NCI-H2196 (cell line): ENCODE data around the gene TIMP3.

Experiments used
- DNase-seq: peaks from one replicate; lab custom pipeline; 2025; ENCODE audit not compliant: unreplicated experiment; lab: John Stamatoyannopoulos, UW

TIMP3 gene

DNA sequence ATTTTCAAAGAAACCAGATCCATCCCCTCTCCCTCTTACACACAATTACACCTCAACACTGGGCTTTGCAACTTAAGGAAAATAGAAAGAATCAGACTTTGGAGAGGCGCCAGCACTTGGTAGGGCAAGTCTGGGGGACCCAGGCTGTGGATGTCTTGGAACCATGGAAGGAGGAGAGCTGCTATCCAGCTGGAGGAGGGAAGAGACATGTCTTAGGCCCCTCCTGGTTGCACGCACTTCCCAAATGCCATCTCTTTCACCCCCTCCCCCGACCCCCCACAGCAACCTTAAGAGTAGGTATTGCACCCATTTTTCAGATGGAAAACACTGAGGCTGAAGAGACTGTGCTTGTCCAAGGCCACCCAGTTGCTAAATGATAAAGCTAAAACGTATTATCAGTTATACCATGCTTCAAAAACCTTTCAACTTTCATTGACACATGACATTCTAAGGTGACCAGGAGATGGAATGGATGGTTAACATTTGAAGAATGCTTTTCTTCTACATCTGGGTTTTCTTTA lies 3.9 kb downstream of the TIMP3 start:
- DNase-seq: no peak

DNA sequence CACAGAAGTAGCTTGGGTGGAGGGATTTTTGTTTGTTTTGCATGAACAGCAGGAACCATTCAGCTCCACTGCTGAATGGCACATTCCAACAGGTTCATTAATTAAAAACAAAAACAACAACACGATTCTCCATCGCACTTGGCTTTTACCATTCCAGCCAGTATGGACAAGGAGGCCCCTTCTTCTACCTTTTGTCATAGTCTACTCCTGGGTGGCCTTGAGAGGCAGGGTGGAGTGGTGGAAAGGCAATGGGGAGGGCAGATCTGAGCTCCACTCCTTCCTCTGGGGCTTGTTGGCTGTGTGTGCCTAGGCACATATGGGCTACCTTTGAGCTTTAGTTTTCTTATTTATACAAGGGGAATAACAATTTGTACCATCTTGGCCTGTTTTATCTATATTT lies 4.8 kb downstream of the TIMP3 start:
- no peak for DNase-seq

DNA sequence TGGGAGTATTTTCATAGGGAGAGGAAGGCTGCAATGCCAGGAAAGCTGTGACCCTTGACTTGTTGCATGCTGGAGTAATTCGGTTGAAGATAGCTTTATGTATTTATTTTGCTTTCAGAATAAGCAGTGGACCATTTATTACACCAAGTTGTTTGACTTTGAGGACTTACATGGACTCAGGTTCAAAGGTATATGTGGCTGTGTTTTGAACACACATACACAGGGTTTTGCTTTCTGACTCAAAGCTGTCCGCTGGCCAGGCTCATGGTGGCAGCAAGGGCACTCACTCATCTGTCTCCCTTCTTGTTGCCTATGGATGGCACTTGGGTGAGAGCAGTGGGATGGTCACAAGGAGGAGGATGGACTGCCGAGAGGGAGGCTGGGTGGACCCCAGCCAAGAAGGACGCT lies 6.5 kb downstream of the TIMP3 start:
- DNase-seq: no peak

DNA sequence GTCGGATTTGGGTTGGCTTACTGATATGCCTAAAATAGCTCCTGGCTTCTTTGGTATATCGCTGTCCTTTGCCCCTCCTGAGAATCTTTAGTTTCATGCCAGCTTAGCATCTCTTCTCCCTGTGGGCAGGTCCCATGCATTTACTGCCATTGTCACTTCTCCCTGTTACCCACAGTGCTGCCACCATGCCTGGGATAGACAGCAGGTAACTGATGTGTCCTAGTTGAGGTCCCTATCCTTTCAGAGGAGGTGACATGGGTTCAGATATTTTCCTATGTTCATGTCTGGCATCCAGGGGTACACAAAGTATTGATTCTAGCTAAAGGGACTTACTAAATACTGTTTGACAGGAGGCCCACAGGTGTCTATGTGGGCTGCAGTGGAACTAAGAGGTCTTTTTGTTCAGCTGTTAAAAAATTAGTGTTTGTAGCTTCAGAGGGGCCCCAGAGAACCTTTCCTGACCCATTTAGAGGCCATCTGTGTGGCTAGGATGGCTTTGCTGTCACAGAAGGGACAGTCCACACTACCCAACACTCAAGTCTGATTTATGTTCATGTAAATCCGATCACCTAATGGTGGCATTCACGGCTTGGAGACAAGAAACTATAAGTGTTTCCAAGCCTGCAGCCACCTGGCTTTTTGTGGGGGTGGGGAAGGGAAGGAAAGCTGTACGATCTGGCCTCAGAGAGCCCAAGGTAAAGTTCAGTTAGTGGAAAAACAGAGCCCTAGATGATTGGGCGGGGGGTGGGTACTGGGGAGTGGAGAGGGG lies 8.5 kb downstream of the TIMP3 start:
- no peak for DNase-seq

DNA sequence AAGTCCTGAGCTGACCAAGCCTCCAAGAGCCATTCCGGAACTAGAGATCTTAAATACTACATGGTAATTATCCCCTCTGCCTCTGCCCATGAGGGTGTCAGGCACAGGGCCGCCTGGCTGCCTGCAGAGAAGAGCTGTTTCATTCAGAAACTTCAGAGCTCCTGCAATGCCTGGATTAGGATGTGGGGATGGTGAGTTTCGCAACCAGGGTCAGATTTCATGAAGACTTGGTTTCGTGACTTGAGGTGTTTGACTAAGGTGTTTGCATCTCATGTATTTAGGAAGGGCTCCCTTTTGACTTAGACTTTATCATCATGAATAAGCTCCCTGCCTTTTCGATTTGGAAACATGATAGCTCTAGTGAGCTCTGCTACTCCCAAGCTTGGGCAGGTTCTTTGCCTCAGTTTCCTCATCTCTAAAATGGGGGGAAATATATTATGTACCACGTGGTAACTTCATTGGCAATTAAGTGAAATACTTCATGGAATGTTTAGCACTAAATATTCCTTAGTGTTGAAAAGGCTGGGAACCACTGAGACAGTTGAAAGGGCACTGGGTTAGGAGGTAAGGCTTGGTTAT lies 9.1 kb downstream of the TIMP3 start:
- DNase-seq: no peak

DNA sequence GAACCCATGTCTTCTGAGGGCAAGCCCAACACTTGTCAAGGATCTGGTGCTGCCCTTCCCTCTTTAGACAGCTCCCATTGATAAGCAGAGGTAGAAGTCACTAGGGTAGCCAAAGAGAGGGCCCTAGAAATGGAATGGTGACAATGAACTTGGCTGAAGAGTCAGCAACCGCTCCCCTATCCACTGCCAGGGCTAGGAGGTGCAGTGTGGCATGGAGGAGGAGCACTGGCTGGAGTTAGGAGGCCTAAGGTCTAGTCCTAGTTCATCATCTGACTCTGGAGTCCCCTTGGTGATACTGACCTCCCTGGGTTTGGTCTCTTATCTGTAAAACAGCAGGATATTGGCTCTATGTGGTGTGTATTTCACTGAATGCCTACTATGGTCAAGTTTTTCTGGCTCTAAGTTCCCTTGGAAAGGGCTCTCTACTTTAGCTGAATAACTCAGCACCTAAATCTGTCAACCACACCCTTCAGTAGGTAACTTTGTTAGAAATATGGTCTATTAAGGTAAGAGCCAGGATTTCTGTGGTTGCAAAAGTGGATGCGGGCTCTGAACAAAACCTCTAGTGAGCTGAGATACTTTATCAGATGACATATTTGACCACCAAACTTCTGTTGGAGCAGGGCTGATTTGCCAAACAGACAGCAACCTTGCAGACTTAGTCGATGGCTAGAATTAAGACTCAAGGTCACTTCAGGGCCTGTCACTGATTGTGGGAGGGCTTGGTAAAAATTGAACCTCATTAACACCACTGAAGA lies 10.5 kb downstream of the TIMP3 start:
- no peak for DNase-seq

DNA sequence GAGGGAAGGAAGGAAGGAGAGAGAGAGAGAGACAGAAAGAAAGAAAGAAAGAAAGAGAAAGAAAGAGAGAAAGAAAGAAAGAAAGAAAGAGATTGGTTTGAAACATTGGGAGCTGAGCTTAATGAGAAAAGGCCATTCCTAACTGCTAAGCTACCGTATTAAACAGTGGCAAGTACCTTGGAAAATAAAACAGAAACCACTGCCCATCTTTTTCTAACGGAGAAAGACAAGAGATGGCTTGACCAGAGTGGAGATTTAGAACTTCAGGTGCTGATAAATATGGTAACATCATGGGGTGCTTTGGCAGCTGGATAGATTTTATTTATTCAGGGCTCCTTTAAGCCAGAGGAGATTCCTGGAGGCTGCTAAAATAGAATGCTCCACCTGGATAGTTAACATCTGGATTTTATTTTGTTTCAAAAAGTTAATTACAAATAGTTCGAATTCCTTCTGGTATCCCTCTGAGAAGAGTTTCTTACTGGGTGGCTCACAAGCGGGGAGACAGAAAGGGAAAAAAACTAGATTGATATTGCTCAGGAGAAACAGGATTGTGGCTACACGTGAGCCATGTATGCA lies 12.9 kb downstream of the TIMP3 start:
- no peak for DNase-seq

DNA sequence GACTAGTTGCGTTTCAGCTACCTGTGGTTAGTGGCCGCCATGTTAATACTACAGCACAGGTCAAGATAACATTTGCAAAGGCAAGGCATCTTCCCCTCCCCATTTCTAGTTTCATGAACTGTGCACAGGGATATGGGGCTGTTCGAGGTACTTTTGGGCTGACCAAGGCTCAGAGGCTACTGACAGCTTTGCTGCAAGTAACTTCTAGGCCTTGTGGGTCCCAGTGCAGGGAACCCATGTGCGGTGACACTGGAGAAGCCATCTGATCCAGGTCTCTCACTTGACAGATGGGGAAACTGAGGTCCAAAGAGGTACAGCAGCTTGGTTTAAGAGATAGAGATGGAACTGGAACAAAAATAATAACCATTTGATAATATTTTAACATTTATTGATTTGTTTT lies 13.6 kb downstream of the TIMP3 start:
- DNase-seq: no peak

DNA sequence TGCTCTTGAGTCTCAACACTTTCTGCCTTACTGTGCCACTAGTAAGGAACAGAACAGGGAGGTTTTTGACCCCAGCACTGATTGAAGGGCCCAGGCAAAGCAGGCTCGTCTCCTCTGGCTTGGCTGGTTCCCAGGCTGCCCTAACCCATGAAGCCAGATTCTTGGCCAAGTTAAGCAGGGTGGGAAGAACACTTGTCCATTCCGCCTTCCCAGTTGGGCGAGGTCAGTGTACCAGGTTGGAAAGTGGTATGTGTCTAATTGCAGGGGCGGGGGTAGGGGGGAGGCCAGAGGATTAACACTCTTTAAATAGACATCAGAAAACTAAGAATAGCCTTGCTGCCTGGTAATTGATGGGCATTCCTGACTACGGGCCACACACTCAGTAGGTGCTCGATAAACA lies 14.4 kb downstream of the TIMP3 start:
- DNase-seq: no peak

DNA sequence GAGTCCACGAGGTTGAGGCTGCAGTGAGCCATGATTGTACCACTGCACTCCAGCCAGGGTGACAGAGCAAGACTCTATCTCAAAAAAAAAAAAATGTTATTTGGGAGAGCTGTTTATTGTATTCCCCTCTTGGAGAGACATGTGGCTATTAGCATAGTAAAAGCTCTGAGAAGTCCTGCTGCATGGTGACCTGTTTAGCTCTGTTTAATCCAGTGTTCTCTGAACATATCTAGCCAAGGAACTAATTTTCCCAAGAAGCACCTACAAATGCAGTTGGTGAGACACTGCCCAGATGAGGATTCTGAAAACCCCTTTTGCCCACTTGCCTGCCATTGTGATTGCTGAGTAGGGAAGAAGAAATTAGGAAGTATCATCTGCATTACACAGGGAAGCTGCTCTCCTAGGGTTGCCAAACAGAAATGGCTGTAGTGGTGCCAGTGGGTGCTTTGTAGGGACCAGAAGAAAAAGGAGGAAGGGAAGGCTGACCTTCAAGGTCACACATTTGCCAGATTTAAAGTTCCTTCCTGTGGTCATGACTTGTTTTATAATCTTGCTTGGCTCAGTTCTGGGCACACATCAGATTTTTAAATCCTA lies 15.7 kb downstream of the TIMP3 start:
- DNase-seq: no peak

DNA sequence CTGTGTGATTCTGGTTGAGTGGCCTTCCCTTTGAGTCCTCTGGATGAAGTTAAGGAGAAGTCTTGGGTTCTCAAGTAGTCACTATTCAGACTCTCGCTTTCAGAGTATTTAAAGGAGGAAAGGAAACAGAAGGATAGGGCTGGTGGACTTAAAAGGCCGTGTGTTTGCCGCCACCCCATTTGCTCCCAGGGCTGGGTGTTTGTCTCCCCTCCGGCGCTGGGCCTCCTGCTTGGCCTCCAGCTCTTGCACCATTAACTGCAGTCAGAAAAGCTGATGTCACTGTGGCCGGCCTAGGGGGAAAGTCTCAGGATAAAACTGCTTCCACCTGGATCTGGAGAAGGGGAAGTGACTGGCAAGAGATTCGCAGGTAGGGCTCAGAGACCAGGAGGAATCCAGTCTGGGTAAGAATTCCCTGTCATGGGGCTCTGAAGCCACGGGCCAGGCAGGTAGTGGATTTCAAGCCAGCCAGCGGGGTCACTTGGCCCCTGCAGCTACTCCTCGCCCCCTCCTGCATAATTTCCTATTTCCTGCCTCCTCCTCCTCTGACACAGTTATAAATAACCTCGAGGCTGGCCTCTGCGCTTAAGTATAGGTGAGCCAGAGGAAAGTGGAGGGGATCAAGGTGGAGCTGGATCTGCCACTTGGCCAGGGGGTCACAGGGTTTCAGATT lies 17.1 kb downstream of the TIMP3 start:
- DNase-seq: no peak

DNA sequence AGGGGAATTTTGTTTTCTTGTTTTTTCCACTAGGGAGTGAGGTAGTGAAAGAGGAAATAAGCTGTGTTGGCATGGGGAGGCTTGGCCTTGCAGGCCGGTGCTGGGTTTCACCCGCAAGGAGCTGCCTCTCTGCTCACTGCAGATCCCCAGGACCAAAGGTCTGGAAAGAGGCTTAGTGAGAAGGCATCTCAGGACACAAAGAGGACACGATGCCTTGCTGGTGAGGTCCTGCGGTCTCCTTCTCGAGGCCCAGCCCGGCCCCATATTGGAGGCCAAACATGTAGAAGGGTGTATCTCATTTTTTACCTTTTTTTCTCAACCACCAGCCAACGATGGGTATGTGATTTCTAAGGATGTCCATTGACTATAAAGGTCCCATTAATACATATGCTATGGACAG lies 17.6 kb downstream of the TIMP3 start:
- DNase-seq: no peak

DNA sequence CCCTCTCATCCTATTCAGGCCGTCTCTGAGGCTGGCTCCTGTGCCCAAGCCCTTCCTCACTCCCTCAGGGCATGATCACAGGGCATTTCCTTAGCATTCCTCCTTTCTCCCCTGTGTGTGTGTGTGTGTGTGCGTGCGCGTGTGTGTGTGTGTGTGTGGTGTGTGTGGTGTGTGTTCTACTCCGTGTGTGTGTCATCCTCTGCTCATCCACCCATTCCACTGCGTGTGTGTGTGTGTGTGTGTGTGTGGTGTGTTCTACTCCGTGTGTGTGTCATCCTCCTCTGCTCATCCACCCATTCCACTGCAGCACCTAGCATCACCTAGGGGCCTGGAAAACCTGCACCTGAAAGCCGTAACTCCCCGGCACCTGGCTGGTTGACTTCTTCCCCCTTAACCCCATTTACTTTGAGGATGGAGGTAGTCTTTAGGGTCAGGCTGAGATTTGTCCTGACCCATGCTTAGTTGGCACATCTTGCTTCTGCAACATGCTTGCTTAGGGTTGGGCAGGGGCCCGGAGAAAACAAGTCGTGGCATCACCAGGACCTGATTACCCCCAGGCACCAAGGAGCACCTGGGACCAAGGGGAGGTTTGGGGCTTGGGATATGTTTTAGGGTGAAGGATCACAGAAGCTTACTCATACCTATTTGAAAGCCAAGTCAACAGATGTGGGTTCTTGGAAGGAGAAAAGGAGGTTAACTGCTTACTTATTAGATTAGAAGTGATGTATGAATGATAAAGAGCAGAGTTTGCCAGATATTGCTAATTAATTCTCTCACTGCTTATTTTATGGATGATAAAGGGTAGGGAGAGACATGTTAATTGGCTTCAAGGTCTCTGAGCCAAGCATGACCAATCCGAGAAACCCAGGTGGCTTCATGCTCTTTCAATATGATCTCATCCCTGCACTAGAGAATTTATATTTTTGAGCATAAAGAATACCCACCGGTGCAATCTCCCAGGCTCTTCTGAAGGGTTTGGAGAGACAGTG lies 18.9 kb downstream of the TIMP3 start:
- DNase-seq: no peak

DNA sequence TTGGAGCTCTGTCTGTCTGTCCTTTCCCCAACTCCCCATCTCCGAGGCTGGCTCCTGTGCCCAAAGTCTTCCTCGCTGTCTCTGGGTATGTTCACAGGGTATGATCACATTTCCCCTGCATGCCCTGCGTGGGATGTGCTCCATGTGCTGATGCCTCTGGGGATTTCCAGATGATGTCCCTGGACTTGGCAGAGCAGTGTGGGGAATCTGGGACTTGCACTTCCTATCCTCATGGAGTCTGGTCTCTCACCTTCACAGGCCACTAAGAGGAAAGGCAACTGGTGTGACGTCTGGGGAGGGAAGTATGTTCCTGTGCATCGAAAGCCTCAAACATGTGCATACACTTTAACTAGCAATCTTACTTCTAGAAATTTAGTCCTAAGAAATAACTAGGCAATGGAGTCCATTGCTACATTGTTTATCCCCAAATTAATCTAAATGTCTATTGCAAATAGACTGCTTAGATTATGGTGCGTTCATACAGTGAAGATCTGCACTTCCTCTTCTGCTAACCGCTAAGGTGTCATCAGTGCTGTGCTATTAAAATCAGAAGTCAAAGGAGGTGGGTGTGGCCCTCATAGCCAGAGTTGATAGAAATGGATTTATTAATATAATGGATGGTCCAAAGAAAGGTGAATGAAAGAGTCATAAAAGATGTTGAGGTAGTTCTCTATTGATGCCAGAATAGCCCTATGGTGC lies 20.8 kb downstream of the TIMP3 start:
- no peak for DNase-seq

DNA sequence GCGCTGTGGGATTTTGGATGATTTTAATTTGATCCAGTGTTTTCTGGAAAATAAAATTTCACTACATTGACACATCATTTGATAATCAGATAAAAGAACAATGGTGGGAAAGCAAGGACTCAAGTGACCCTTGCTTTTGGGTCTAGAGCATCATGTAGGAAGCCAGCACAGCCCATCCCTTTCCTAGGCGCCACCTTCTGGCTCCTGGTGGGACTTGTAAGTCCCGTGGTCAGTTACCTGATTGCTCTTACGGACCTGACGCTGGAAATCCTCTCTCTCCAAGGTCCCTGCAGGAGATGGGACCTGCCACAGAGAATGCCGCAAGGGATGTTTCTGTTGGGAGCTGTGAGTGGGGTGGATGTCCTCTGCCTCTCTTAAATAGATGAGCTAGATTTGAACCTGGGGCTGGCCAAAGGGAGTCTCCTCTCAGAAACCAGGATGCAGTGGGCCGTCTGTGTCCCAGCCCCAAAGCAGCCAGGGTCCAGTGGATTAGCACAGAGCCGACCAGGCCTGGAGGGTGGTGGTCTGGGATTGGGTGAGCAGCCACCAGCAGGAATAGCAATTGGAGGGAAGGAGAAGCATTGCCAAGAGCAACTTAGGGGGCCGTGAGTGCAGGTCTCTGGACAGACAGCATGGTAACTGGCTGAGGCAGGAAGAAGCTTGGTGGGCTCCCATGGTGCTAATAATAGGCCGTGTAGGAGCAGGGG lies 21.7 kb downstream of the TIMP3 start:
- peak; percentile 2 for DNase-seq

DNA sequence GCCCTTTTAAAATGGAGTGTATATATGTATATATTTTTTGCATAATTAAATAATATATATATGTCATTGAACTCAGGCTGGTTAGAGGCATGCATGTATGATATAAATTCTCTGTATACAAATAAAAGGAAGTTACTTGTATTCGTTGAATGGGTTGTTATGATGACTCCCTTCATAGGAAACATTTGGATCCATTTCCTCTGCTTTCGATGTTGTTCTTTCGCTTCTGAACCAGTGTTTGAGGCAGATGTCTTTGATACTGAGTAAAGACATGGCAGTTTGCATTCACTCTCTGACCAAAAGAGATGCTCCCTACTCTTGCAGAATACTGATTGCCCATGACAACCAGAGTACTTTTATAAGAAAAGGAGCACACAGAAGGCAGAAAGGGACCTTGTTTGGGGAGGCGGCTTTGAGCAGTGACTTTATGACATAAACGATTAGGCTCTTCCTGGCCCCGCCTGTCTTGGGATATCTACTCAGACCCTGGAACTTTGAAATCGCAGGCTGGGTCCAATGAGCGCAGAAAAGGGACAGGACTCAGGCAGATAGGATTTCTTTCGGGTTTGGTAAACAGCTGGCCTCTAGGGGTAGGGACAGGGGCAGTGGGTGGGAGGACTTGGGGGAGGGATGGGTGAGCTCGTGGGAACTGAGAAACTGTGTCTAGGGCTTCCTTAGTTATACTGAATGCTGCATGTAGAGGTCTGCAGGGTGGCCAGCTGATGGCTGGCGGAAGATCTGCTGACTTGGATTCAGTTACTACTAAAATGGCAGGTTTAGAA lies 23.2 kb downstream of the TIMP3 start:
- DNase-seq: no peak

DNA sequence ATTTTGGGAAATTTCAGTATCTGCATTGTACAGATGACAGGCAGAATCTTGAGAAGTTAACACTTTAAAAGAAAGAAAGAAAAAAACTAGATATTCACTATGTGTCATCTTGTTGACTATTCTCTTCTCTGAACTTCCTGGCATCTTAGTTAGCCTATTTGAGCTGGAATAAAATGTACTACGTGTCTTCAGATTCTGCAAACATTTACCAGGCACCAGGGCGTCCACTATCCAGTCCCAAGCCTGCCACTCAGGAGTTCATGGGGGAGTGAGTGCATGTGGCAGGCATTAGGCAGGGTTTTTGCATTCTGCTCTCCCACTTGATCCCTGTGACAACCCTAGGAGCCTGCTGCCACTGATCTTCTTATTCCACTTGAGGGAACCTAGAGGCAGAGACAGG lies 25.0 kb downstream of the TIMP3 start:
- DNase-seq: no peak
